Natural killer cell (primary cell): ENCODE measurements around the gene DGLUCY. TPM values are rescaled to one million over a fixed set of nuclear protein-coding genes. Genes with fewer than 3 reads are reported as not detected.

Experiments
- ATAC-seq, 3 donors: fragments of 150-1000 bp in 2 of 3; fragments of 200-7000 bp in 1 of 3; cut with Tn5 transposase; 1 replicate in 1 of 3; 2 replicates in 2 of 3; pipeline ENCODE4 v1.10.0; 2021; ENCODE audit warnings: mild to moderate bottlenecking in 2 of 3, moderate library complexity in 2 of 3
- DNase-seq, 2 donors: peaks; one replicate each; pipeline versions ENCODE4 v3.0.0 to v3.0.0-alpha.2; 2013 to 2021; ENCODE audit warnings: mixed read lengths in 1 of 2
- H3K27ac ChIP-seq: one replicate; pipeline ENCODE4 v1.5.1; 2013; ENCODE audit warnings: mild to moderate bottlenecking, low read length
- H3K27me3 ChIP-seq: one replicate; pipeline ENCODE4 v1.6.1; 2013; ENCODE audit warnings: low read length; ENCODE audit not compliant: control insufficient read depth, insufficient read depth
- H3K36me3 ChIP-seq: one replicate; pipeline ENCODE4 v1.6.1; 2013; ENCODE audit warnings: low read length; ENCODE audit not compliant: control insufficient read depth, insufficient read depth
- H3K4me1 ChIP-seq: one replicate; pipeline ENCODE4 v1.6.1; 2013; ENCODE audit warnings: low read length; ENCODE audit not compliant: control insufficient read depth, insufficient read depth
- H3K4me3 ChIP-seq: one replicate; pipeline ENCODE4 v1.5.1; 2013; ENCODE audit warnings: low read length
- H3K9me3 ChIP-seq: one replicate; pipeline ENCODE4 v1.6.1; 2013; ENCODE audit warnings: low read length; ENCODE audit not compliant: control insufficient read depth, insufficient read depth
- H3K27ac Mint-ChIP-seq, 2 donors: one replicate each; pipeline ENCODE4 v1.8.0; 2022; ENCODE audit warnings: mild to moderate bottlenecking in 2 of 2, mixed read lengths in 2 of 2, moderate library complexity in 1 of 2
- H3K27me3 Mint-ChIP-seq, 2 donors: one replicate each; pipeline ENCODE4 v1.8.0; 2022; ENCODE audit warnings: low read depth in 2 of 2, mixed read lengths in 2 of 2
- H3K36me3 Mint-ChIP-seq: one replicate; pipeline ENCODE4 v1.8.0; 2022; ENCODE audit warnings: mixed read lengths
- H3K4me1 Mint-ChIP-seq, 2 donors: one replicate each; pipeline ENCODE4 v1.8.0; 2022; ENCODE audit warnings: mixed read lengths in 2 of 2
- H3K4me3 Mint-ChIP-seq: one replicate; pipeline ENCODE4 v1.8.0; 2022; ENCODE audit warnings: mild to moderate bottlenecking, moderate library complexity, mixed read lengths
- H3K9me3 Mint-ChIP-seq, 2 donors: one replicate each; pipeline ENCODE4 v1.8.0; 2022; ENCODE audit warnings: mixed read lengths in 2 of 2
- CTCF ChIP-seq: fragments of 200-600 bp; IDR thresholded peaks from one replicate; pipeline ENCODE4 v1.8.0; 2022; ENCODE audit warnings: antibody characterized with exemption
- WGBS: methylation state at CpG from one replicate; pipeline ENCODE4 v1.1.7; 2013; ENCODE audit warnings: missing lambda C conversion rate; ENCODE audit not compliant: insufficient coverage; 5-methylcytosine and 5-hydroxymethylcytosine counted together
- intact Hi-C: fragments of 100-400 bp; cut with micrococcal nuclease; formaldehyde crosslinking; loops from one replicate; pipeline ENCODE4 v1.14.2; 2022
- total RNA-seq, 4 donors: library from RNA; stranded (reverse); fragments of 120-200 nt in 1 of 4; gene quantifications; one replicate each; pipeline versions ENCODE4 v1.2.3 to v1.2.4, GENCODE V29; 2013 to 2022

Gene DGLUCY
- total RNA-seq, 3 donors from 2014 or later (not counting 1 experiment from before 2014, with no cell fraction given) = 108 to 142 (median 110) TPM

DNA sequence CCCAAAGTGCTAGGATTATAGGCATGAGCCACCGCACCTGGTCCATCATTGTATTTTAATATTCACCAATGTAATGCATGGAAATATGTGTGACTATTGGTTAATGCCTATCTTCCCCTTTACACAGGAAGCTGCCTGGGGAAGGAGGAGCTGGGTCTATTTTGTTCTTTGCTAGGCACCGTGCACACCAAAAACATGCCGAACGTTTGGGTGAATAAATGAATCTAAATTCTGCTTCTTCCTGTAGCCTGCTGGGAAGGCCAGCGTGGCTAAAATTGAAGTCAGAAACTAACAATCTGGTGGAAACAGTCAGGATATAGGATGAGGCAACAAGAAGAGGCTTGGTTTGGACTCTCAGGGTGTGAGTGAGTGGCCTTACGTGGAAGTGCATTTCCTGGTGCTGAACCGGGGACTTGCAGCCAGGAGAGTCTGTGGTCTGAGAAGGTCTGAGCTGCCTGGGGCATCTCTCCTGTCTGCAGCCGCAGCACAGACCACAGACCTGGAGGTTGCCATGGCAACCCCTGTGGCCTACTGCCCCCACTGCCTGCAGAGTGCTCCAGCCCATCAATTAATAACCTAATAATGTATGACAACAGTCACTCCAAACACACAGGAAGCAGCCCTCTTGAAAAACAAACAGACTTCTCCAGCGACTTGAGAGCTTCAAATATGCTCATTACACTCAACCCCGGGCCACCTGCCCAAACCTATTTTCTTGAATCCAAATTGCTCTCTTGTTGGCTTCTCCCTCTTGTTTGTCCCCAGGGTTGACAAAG lies 136.2 kb downstream of the DGLUCY start:
- Mint-ChIP-seq H3K36me3 (no peaks in the 10 kb centered on the region), H3K9me3 (no peaks in the 10 kb centered on the region), H3K4me3 (peak overlapping the region; percentile 74), H3K27me3 (no peaks in the 10 kb centered on the region), H3K27ac (peak overlapping the region; percentile 92 to 93), H3K4me1 (peaks cover 64 to 73% of the 10 kb centered on the region in 2 donors)
- WGBS = under 1% methylated on average over 9 of the region's 10 CpGs
- DNase-seq (peak; percentile 49 to 75), ATAC-seq (peak; percentile 28 to 45 (median 31))
- Histone ChIP-seq H3K36me3 (peaks cover 7% of the 10 kb centered on the region), H3K9me3 (no peaks in the 10 kb centered on the region), H3K4me3 (no peak overlapping the region), H3K4me1 (peaks cover 97% of the 10 kb centered on the region), H3K27ac (peak overlapping the region; percentile 84), H3K27me3 (no peaks in the 10 kb centered on the region)
- intact Hi-C loops = no loop called here
- no peak for TF ChIP-seq CTCF

GRCh38 chr14:91250912-91251311 lies 137.0 kb downstream of the DGLUCY start:
- WGBS = 47% methylated on average over 5 of the region's 5 CpGs
- H3K27me3 ChIP-seq = no peaks in the 10 kb centered on the region
- intact Hi-C loops = no loop called here
- no peak for ATAC-seq
- Mint-ChIP-seq H3K4me3 (peak overlapping the region; percentile 74), H3K36me3 (no peaks in the 10 kb centered on the region), H3K27ac (peak overlapping the region; percentile 92 to 93), H3K4me1 (peaks cover 65 to 75% of the 10 kb centered on the region in 2 donors), H3K9me3 (no peaks in the 10 kb centered on the region), H3K27me3 (no peaks in the 10 kb centered on the region)
- peak overlapping the region; percentile 84 for H3K27ac ChIP-seq
- H3K36me3 ChIP-seq = peaks cover 5% of the 10 kb centered on the region
- TF ChIP-seq CTCF = no peak
- no peak for DNase-seq
- no peak overlapping the region for H3K4me3 ChIP-seq
- no peaks in the 10 kb centered on the region for H3K9me3 ChIP-seq
- H3K4me1 ChIP-seq = peaks cover 91% of the 10 kb centered on the region

DNA sequence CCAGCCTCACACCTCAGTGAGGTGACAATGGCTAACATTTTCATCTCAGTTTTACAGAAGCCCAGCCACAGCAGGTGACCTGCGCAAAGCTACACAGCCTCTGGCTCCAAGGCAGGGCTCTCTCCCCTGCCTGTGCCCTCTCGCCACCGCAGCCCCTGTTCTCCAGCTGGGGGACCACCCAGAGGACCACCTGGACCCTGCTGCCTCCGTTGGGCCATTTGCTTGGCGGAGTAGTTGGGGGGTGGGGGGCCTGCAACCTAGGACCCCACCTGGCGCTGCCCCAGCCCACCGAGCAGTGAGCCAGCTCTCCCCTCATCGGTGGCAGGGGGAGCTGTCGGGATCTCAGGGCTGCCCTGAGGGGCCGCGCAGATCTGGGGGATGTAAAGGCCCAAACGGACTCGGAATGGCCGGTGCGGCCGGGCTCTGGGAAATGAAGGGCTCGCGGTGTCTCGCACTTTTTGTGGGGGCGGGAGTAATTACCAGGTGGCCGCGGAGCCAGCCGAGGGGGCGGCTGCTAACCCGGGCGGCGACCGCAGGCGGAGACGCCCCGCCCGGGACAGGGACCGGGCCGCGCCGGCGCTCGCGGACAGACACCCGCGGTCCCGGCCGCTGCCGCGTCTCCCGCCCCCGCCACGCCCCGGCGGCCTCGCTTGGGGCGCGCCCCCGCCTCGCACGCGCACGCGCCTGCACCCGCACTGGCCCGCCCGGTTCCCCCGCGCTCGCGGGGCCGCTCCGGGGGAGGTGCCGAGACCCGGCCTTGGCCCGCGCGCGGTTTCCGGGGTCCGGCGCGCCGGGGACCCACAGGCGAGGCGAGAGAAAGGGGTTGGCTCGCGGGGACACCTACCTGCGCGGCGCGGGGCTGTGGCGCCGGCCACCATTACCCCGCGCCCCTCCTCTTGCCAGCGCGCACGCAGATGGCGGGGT lies 139.3 kb downstream of the DGLUCY start:
- Histone ChIP-seq H3K27me3 (no peaks in the 10 kb centered on the region), H3K4me3 (peak overlapping the region; percentile 52), H3K36me3 (no peaks in the 10 kb centered on the region), H3K27ac (peak overlapping the region; percentile 90), H3K4me1 (peaks cover 69% of the 10 kb centered on the region), H3K9me3 (no peaks in the 10 kb centered on the region)
- H3K27me3 Mint-ChIP-seq = no peaks in the 10 kb centered on the region
- H3K9me3 Mint-ChIP-seq = no peaks in the 10 kb centered on the region
- H3K36me3 Mint-ChIP-seq = no peaks in the 10 kb centered on the region
- WGBS = 3% methylated on average over 95 of the region's 95 CpGs
- intact Hi-C loops = no loop called here
- peak; percentile 44 to 67 (median 62) for ATAC-seq
- H3K4me3 Mint-ChIP-seq = peak overlapping the region; percentile 88
- peak overlapping the region; percentile 92 to 93 for H3K27ac Mint-ChIP-seq
- peak; percentile 16 for TF ChIP-seq CTCF
- peak; percentile 60 to 73 for DNase-seq
- H3K4me1 Mint-ChIP-seq = peaks cover 64 to 83% of the 10 kb centered on the region in 2 donors
